HG03196 (cell line): ENCODE measurements around the gene AFF4.
"Not testable (repeated sequence)": the region's sequence is repeated elsewhere in the genome, so short reads cannot be mapped to it uniquely, and the experiment has no call there.

Experiments
- ATAC-seq: cut with Tn5 transposase; IDR thresholded peaks from one replicate; pipeline ENCODE4 v1.9.1; 2021; ENCODE audit not compliant: unreplicated experiment

AFF4 gene

DNA sequence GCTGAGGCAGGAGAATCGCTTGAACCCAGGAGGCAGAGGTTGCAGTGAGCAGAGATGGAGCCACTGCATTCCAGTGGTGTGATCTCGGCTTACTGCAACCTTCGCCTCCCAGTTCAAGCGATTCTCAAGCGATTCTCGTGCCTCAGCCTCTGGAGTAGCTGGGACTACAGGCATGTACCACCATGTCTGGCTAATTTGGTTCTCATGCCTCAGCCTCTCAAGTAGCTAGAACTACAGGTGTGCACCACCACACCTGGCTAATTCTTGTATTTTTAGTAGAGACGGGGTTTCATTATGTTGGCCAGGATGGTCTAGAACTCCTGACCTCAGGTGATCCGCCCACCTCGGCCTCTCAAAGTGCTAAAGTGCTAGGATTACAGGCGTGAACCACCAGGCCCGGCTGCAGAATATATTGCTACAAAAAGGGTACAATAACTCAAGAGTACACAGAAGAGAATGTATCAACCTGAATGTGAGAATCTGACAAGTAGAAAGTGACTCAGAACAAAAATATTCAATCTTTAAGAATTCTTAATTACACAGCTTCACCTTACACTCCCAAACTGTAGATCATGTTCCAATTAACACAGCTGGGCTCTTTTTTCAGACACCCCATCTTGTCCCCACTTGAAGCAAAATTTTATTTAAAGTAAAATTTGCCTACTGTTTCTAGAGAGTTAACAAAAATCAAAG lies 2.2 kb downstream of the AFF4 start:
- not testable (repeated sequence) for ATAC-seq

DNA sequence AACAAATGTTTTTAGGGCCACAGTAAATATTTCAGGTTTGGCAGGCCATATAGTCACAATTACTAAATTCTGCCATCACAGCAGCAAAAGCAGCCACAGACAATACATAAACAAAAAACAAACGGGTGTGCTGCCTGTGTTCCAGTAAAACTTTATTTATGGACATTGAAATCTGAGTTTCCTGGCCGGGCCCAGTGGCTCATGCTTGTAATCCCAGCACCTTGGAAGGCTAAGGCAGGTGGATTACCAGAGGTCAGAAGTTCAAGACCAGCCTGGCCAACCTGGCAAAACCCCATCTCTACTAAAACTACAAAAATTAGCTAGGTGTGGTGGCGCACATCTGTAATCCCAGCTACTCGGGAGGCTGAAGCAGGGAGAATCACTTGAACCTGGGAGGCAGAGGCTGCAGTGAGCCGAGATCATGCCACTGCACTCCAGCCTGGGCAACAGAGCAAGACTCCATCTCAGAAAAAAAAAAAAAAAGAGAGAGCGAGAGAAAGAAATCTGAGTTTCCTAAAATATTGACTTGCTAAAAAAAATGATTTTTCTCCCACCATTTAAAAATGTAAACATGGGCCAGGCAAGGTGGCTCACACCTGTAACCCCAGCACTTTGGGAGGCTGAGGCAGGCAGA lies 7.2 kb downstream of the AFF4 start:
- ATAC-seq, result not testable (repeated sequence)

DNA sequence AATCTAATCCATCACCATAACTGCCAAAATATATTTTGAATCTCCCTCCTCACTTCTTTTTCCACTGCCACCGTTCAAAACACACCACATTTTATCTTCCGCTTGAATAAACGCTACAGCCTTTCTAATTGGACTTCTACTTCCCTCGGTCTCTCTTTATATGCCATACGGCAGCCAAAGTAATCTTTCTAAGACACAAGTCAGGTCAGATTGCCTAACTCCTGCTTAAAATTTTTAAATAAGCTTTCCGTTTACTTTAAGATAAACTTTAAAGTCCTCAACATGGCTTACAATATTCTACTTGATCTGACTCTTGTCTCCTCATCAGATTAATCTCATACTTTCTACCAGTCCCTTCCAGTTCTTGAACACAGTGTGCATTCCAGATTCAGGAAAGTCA lies 9.7 kb downstream of the AFF4 start:
- no peak for ATAC-seq

DNA sequence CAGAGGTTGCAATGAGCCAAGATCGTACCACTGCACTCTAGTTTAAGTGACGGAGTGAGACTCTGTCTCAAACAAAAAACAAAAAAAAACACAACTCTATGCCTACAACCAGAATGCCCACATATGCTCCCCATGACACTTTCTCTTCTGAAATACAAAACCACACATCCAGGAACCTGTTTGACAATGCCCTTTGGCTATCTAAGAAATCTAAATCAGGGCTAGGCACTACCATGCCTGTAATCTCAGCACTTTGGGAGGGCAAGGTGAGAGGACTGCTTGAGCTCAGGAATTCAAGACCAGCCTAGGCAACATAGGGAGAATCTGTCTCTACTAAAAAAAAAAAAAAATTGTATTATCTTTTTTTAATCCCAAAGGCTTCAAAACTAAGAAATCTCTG lies 10.6 kb downstream of the AFF4 start:
- ATAC-seq, result no peak

DNA sequence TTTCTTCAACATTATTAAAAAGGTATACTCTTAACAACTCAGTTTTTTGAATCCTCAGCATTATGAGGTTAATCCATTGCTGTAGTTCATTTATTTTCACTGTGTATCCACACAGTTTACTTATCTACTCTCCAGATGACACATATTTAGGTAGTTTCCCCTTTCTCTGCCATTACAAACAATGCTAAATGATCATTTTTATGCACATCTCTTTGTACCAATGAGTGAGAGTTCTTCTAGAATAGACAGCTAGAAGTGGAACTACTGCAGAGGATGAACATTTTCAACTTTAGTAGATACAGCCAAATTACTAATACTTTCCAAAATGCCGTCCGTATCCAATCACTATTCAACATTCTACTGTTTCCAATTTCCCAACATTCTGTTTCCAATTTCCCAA lies 11.5 kb downstream of the AFF4 start:
- no peak for ATAC-seq

DNA sequence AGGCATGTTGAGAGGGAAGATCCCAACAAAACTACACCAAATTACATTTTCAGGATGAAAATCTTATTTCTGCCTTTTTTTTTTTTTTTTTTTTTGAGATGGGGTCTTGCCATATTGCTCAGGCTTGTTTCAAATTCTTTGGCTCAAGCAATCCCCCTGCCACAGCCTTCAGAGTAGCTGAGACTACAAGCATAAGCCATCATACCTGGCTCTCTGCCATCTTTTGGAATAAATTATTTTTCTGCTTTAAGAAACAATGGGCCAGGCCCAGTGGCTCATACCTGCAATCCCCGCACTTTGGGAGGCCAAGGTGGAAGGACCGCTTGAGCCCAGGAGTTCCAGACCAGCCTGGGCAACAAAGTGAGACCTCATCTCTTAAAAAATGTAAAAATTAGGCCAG lies 14.3 kb downstream of the AFF4 start:
- ATAC-seq, result no peak

DNA sequence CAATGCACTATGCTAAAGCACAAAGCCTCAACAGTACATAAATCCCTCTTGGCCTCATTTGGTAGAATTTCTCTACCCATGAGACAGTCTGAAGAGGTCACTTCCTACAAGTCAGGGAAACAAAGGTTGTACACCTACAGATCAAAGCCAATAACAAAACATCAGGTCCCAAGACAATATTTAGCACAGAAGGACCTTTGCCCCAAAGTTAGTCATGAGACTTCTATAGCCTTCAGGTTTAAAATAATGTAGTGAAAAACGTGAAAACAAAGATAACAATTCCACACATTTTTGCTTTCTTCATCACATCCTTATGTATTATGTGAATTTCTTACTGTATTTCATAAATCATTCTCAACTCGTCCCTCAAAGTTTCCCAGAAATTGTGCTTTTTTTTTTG lies 15.8 kb downstream of the AFF4 start:
- no peak for ATAC-seq

DNA sequence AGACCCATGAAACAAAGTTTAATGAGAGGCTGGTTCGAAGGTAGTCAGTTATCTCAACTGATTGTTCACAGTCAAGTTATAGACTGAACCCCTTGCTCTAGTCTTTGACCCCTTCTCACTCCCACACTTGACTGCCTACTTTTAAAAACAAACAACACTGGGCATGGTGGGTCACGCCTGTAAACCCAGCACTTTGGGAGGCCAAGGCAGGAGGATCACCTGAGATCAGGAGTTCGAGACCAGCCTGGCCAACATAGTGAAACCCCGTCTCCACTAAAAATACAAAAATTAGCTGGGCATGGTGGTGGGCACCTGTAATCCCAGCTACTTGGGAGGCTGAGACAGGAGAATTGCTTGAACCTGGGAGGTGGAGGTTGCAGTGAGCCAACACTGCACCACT lies 18.1 kb downstream of the AFF4 start:
- not testable (repeated sequence) for ATAC-seq

DNA sequence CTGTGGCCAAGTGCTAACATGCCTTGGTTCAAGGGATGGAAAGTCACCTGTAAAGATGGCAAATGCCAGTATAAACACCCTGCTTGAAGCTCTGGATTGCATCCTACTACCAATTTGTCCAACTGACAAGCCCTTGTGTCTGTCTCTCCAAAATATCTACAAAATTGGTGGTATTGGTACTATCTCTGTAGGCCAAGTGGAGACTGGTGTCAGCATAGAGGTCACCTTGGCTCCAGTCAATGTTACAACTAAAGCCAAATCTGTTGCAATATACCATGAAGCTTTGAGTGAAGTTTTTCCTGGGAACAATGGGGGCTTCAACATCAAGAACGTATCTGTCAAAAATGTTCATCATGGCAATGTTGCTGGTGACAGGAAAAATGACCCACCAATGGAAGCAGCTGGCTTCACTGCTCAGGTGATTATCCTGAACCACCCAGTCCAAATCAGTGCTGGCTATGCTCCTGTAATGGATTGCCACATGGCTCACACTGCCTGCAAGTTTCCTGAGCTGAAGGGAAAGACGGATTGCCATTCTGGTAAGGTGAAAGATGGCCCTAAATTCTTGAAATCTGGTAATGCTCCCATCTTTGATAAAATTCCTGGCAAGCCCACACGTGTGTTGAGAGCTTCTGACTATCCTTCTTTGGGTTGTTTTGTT lies 19.9 kb downstream of the AFF4 start:
- ATAC-seq, result no peak

DNA sequence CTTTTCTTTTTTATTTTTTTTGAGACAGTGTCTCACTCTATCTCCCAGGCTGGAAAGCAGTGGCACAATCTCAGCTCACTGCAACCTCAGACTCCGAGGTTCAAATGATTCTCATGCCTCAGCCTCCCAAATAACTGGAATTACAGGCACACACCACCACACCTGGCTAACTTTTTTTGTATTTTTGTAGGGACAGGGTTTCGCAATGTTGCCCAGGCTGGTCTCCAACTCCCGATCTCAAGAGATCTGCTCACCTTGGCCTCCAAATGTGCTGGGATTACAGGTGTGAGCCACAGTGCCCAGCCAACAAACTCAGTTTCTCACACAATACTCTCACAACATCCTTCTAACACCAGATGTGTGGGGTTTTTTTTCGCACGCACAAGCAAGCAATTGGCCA lies 22.1 kb downstream of the AFF4 start:
- ATAC-seq, result no peak

DNA sequence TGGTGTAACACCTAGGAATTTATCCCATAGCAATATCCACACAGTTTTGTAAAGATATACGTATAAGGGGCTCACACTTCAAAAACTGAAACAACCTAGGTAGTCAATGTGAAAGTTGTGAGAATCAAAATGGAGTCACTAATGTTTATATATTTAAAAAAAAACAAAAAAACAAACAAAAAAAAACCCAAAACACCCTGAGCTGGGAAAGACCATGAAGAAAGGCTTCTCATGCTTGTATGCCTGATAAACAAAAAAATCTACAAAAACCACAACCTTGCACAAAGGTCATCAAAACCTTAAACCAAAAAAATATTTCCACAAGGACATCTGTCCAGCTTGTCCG lies 35.4 kb downstream of the AFF4 start:
- ATAC-seq, result no peak

DNA sequence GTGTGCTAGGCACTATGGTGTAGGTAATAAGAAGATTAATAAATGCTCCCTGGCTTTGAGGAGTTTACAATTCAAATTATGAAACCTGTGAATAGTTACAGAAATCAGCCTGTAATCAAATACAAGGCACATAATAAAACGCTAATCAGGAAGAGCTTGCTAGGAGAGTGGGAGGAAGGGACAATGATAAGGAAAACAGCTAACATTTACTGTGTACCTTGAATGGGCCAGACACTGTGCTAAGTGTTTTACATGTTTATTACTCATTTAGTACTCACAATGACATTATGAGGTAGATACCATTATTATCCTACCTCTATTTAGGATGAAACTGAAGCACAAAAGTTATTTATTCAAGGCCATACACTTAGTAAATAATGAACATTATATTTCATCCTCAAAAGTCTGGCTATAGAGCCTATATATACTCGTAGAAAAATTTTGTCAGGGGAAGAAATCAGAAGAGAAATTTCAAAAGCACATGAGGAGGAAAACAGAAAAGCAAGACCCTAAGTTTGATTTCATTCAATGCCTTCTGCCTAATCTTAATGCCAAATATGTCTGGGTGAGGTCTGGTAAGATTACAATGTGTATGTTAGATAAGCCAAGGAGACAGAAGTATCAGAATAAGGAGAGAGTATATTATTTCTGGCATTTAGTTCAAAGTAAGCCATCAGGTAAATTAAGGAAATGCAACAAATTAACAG lies 35.9 kb downstream of the AFF4 start:
- no peak for ATAC-seq

DNA sequence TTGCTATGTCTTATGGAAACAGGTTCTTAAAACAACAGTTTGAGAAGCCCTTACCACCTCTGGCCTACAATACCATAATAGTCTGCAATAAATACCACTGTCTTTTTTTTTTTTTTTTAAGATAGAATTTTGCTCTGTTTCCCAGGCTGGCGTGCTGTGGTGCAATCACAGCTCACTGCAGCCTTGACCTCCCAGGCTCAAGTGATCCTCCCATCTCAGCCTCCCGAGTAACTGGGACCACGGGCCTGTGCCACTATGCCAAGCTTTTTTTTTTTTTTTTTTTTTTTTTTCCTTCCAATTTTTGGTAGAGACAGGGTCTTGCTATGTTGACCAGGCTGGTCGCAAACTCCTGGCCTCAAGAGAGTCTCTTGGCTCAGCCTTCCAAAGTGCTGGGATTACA lies 37.0 kb downstream of the AFF4 start:
- no peak for ATAC-seq

DNA sequence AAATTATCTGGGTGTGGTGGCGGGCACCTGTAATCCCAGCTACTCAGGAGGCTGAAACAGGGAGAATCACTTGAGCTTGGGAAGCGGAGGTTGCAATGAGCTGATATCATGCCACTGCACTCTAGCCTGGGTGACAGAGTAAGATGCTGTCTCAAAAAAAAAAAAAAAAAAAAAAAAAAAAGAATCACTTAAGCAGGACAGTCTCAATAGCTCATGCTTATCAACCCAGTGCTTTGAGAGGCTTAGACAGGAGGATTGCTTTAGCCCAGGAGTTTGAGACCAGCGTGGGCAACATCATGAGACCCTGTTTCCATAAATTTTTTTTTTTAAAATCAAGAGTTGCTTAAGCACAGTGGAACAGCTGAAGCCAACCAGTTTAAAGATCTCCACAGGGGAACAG lies 47.3 kb downstream of the AFF4 start:
- no peak for ATAC-seq

DNA sequence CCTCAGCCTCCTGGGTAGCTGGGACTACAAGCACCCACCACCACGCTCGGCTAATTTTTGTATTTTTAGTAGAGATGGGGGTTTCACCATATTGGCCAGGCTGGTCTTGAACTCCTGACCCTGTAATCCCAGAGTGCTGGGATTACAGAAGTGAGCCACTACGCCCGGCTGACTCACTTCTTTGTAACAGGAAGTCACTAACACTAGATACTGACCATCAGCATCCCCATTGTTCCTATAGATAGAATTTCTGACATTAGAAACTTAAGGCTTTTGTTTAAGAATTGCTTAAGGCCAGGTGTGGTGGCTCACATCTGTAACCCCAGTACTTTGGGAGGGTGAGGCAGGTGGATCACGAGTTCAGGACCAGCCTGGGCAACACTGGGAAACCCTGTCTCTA lies 47.8 kb downstream of the AFF4 start:
- ATAC-seq, result no peak

DNA sequence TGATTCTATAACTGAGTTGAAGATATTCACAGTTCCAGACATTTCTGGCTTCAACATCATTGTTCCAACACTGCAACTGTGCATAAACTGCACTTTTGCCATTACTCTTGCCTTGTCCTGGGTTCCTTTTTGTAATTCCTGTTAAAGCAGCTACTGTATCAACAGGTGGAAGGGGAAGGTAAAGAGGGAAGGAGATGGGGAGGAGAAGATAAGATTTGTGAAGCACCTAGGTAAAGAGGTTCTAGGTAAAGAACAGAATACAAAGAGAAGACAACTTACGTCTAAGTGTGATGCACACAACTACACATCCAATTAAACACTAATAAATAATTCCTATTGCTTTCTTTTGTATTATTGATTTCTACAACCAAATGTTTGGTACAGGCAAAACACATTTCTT lies 53.7 kb downstream of the AFF4 start:
- no peak for ATAC-seq

DNA sequence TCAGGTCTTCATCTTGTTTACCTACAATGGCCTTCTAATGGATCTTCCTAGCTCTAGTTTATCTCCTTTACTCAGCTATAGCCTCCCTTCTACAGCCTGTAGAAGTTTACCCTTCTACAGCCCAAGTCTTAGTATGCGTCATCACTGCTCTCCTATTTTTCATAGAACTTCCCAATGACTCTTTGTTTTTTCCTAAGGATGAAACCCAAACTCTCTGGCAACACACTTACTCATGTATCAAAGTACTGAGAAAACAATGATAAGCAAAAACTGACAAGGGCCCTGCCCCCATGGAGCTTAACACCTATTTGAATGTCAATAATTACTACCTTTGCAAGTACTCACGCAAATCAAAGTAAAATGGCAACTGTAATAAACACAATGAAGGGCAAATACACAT lies 56.3 kb downstream of the AFF4 start:
- ATAC-seq, result no peak

DNA sequence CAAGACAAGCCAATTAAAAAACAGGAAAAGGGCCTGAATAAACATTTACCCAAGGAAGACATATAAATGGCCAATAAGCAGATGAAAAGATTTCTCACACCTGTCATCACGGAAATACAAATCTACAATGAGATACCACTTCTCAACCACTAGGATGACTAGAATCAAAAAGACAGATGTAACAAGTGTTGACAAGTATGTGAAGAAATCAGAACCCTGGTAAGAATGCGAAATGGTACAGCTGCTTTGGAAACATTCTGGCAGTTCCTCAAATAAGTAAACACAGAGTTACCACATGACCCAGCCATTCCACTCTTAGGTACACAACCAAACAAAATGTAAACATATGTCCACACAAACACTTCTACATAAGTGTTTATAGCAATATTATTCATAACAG lies 57.5 kb downstream of the AFF4 start:
- no peak for ATAC-seq

DNA sequence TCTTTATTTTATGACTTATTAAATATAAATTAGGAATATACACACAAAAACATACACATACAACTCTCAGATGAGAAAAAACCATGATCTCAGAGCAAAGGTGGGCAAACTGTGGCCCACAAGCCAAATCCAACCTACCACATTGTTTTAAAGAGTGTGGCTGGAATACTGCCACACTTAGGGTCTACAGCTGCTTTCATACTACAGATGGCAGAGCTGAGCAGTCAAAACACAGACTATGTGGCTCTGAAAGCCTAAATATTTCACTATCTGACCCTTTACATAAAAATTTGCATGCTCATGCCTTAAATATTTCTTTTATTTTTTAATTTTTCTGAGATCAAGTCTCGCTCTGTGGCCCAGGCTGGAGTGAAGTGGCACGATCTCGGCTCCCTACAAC lies 61.7 kb downstream of the AFF4 start:
- no peak for ATAC-seq

DNA sequence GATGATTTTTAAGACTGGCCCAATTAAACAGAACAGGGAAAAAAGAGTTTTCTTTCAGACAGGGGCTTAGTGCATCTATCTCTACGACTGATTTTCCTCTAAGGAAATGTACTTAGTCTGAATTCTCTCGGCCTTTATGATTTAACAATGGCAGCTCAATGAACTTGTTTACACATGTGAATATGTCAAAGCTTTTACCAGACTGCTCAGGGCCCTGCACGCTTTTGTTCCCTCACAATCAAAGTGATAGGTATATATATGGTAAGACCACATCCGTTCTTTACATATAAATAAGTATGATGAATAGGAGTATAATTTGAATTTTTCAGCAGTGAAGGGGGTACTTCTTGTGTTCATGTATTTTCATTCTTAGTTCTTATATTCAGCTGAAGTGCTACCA lies 62.4 kb downstream of the AFF4 start:
- ATAC-seq, result no peak

DNA sequence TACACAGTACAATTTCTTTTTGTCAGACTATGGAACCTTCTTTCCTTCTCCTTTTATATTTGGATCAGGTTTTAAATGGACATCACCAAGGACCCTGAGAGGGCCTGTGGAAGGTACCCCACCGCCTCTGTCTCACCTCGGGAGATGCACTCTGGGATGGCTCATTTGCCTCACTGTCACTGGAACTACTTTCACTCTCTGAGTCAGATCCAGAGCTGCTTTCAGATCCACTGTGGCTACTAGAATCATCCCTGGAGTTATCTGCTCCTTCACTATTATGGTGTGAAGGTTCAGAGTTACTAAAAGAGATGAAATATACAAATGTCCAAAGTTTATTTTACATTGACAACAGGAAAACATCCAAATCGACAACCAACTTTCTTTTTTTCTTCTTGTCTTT lies 65.3 kb downstream of the AFF4 start:
- ATAC-seq, result no peak

DNA sequence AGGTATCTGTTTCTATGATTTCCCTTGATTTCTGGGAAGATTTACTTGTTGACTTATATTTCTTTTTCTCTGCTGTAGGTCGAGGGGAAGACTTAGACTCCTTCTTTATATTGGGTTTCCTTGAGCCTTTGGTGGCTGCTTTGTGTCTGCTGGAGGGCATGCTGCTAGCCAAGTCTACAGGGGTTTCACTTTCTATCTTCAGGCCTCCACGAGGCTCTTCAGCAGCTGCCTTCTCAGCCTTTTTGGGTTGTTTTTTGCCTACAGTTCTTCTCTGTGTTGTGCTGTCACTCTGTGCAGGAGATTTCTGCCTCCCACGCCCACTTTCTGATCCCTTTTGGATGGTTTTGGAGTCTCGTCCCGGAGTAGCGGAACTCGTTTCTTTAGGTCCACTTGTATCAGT lies 66.7 kb downstream of the AFF4 start:
- no peak for ATAC-seq
